Bone marrow (tissue), 2 donors: ENCODE data around the gene NBPF11.
"Not testable (repeated sequence)": the region's sequence is repeated elsewhere in the genome, so short reads cannot be mapped to it uniquely, and the experiment has no call there.

Experiments
- DNase-seq, 2 donors: peaks; one replicate each; lab custom pipeline; 2025; lab: John Stamatoyannopoulos, UW

The NBPF11 gene

GRCh38 chr1:148151911-148152656 is at the start of gene NBPF11:
NBPF11 (minus strand) TSS chr1:148152281; CDS start chr1:148127003, 25,278 bp downstream.
- peak; percentile 41 to 53 for DNase-seq

GRCh38 chr1:148197396-148197795 is 45.3 kb upstream of the NBPF11 start:
- not testable (repeated sequence) for DNase-seq

GRCh38 chr1:148196949-148197348 is 44.9 kb upstream of the NBPF11 start:
- DNase-seq = not testable (repeated sequence)

- not testable (repeated sequence) for DNase-seq
Measured at GRCh38 chr1:148195115-148195514, 43.0 kb upstream of the NBPF11 start.

GRCh38 chr1:148188768-148189167 is 36.7 kb upstream of the NBPF11 start:
- not testable (repeated sequence) for DNase-seq

GRCh38 chr1:148178682-148179081 is 26.6 kb upstream of the NBPF11 start:
- not testable (repeated sequence) for DNase-seq

- DNase-seq = not testable (repeated sequence)
Measured at GRCh38 chr1:148175414-148175813, 23.3 kb upstream of the NBPF11 start.

GRCh38 chr1:148171995-148172394 is 19.9 kb upstream of the NBPF11 start:
- not testable (repeated sequence) for DNase-seq

GRCh38 chr1:148166558-148167492 is 14.7 kb upstream of the NBPF11 start:
- no peak for DNase-seq

- DNase-seq = no peak
Measured at GRCh38 chr1:148162363-148162762, 10.3 kb upstream of the NBPF11 start.

GRCh38 chr1:148161053-148161901 is 9.2 kb upstream of the NBPF11 start:
- no peak for DNase-seq

- DNase-seq = no peak
Measured at GRCh38 chr1:148160343-148161052, 8.4 kb upstream of the NBPF11 start.

GRCh38 chr1:148160048-148160342 is 7.9 kb upstream of the NBPF11 start:
- no peak for DNase-seq

GRCh38 chr1:148158341-148159003 is 6.4 kb upstream of the NBPF11 start:
- DNase-seq = no peak

GRCh38 chr1:148157803-148158202 is 5.7 kb upstream of the NBPF11 start:
- not testable (repeated sequence) for DNase-seq

GRCh38 chr1:148155494-148156275 is 3.6 kb upstream of the NBPF11 start:
- DNase-seq = not testable (repeated sequence)

GRCh38 chr1:148152795-148153194 is 714 bp upstream of the NBPF11 start:
- not testable (repeated sequence) for DNase-seq

- DNase-seq = not testable (repeated sequence)
Measured at GRCh38 chr1:148151371-148151819, 686 bp downstream of the NBPF11 start.

- DNase-seq = not testable (repeated sequence)
Measured at GRCh38 chr1:148150945-148151344, 1.1 kb downstream of the NBPF11 start.

- DNase-seq = not testable (repeated sequence)
Measured at GRCh38 chr1:148150014-148150413, 2.1 kb downstream of the NBPF11 start.
